ENCODE measurements around the gene PPP1R16B.
"Not testable (repeated sequence)": the region's sequence is repeated elsewhere in the genome, so short reads cannot be mapped to it uniquely, and the experiment has no call there.

The PPP1R16B gene

GRCh38 chr20:38794057-38794456, 11.4 kb upstream of the PPP1R16B start:
- DNase-seq = not testable (repeated sequence)

GRCh38 chr20:38798266-38798665, 7.2 kb upstream of the PPP1R16B start:
- DNase-seq = no peak

DNA sequence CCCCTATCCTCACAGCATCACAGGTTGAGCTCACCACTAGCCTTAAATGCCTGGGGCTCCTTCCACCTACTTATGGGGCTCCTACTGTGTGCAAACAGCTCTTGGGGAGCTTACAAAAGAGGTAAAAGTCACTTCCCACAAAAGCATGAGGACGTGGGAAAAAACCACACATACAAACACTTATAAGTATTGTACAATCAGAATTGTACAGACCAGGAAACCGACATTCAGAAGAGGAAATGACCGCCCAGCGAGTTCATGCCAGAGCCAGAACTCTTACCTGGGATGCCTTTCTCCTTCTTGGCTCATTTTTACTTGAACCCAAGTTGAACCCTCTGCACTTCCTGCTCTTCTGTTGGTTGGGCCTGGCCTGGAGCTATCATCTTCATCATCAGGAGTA, 6.3 kb upstream of the PPP1R16B start:
- peak; percentile 13 for DNase-seq

- DNase-seq = no peak
Observed at GRCh38 chr20:38800882-38801281, 4.6 kb upstream of the PPP1R16B start.

GRCh38 chr20:38804221-38804620, 1.3 kb upstream of the PPP1R16B start:
- no peak for DNase-seq

DNA sequence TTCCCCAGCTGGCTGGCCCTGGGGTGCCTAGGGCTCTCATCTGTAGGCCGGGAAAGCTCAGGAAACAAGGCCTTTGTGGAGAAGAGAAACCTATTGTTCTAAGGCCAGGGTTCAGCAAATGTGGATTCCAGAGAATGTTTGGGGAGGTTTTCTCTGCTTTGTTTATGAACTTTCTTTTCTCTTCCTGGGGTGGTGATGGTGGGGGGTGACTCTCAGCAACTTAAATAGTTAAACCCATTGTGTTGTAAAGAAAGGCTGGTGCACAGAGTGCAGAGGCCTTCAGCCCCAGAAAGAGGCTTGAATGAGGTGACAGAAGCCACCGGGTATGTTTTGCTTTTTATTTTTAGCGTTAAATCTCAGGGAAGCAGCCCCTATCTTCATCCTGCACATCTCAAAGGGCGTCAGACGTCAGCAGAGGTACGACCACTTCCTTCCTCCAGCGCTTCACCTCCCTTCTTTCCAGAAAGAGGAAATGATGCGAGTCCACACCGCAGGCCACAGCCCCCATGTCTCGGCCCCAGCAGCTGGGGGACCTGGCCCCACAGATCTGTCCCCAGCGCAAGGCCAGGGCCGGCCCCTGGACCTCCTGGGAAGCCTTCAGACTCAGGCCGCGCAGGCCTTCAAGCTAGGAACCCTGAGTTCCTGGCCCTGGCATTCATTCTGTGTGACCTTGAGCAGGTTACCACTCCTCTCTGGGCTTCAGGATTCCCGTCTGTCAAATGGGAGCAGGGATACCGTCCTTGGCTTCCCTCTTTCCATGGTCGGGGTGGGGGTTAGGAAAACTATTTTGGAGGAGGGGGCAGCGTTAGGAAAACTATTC, 605 bp upstream of the PPP1R16B start:
- peak; percentile 6 for DNase-seq

GRCh38 chr20:38805958-38806854, 709 bp downstream of the PPP1R16B start:
- no peak for DNase-seq

GRCh38 chr20:38806855-38807655, 1.6 kb downstream of the PPP1R16B start:
- no peak for DNase-seq

DNA sequence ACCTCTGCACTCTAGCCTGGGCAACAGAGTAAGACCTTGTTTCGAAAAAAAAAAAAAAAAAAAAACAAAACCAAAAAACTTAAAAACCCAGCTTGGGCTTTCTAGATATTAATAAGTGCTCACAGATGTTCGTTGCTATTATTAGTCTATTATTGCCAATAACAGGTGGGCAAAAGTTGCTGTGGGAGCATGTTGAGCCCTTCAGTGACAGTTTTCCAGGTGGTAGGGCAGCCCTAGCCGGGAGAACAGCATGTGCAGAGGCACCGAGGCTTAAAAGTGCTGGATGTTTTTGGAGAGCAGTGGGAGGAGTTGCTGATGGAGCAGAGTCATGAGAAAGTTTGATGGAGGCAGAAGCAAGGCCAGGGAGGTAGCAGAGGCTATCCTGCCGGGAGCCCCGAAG, 4.4 kb downstream of the PPP1R16B start:
- no peak for DNase-seq

DNA sequence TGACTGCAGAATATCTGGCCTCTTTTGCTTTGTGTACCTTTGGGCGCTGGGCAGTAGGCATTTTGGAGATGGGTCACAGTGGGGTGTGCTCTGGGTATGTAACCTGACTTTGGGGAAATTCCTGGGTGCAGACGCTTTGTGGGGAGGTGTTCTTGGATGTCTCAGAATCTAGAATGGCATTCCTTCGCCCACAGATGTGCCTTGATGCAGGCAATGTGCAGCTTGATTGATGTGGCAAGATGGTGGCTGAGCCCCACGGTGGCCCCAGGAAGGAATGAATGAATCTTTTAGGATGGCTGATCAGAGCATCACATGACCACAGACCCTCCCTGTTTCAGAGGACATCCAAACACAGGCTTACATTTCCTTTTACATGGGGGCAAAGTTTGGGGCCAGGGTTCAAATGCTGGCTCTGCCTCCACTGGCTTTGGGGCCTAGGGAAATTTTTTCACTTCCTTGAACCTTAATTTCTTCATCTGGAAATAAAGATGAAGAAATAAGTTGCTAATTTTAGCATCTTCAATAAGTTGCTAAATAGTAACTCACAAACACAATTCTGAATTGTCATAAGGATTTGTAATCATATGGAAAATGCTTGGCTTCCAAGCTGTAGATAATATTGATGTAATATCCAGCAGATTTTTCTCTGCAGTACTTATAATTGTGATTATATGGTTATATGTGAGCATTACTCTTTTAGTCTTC, 5.6 kb downstream of the PPP1R16B start:
- peak; percentile 24 for DNase-seq

- no peak for DNase-seq
Observed at GRCh38 chr20:38811769-38812168, 6.3 kb downstream of the PPP1R16B start.

DNA sequence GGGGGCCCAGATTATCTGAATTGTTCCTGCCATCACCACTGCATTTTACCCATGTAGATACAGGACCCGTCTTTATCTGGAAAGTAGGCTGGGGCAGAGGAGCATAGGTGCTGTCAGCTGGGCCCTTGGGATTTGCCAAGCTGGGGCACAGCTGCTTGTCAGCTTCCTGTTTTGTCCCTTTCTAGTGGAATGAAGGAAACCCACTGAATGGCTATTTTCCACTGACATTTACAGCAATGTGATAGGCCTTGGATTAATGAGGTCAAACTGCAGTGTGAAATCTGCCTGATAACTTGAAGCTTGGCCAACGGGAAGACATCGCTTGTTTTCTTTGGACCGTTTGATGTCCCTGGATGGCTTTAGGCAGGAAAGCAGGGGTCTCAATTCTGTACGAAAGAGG, 6.7 kb downstream of the PPP1R16B start:
- DNase-seq = no peak

DNA sequence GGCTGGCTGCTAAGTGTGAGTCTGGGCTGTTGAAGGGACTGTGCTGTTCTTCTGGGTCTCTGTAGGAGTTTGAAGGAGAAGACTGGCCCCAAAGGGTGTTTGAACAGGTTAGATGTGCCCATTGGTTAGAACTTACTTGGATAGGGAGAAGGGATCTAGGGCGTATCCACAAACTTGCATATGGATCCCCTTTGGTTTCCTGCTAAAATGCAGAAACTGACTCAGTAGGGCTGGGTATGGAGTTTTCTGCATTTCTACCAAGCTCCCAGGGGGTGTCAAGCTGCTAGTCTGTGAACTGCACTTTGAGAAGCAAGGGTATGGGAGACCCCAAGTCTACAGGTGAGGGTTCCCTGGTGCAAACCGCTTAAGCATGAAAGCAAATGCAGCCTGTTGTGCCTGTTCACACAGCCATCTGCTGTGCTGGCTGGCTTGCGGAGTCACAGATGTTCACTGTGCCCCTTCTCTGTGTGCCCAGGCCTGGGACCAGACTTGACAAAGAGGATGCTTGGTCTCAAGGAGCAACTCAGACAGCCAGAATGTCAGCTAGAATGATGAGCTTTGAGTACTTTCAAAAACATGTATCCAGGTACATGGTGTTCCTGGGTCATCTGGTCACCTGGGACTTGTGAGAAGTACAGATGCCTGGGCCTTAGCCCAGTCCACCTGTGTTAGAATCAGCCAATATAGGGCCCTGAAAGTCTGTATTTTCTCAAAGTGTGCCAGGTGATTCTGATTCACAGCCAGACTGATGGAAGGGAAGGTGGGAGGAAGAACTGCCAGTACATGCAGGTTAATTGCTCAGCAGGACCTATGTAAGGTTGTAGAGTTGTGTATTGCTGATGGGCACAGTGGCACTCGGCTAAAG, 7.4 kb downstream of the PPP1R16B start:
- DNase-seq = no peak

- not testable (repeated sequence) for DNase-seq
Observed at GRCh38 chr20:38813574-38813962, 8.1 kb downstream of the PPP1R16B start.

GRCh38 chr20:38815446-38815845, 9.9 kb downstream of the PPP1R16B start:
- DNase-seq = no peak

- DNase-seq = no peak
Observed at GRCh38 chr20:38818113-38819065, 12.9 kb downstream of the PPP1R16B start.

GRCh38 chr20:38825571-38825900, 20.0 kb downstream of the PPP1R16B start:
- no peak for DNase-seq

GRCh38 chr20:38825901-38826625, 20.6 kb downstream of the PPP1R16B start:
- DNase-seq = no peak

GRCh38 chr20:38827770-38828281, 22.3 kb downstream of the PPP1R16B start:
- no peak for DNase-seq

Measured in suppressor macrophage treated with lipopolysaccharide for 4 hours (primary cell).